ENCODE data around the gene FBXL16.
A peak's percentile ranks its signal among the peaks of the same experiment; 100 is the strongest.

FBXL16 gene

GRCh38 chr16:648781-649589 lies 56.6 kb downstream of the FBXL16 start, which contains the start of gene WDR90:
Gene WDR90 (plus strand): TSS chr16:649365. CDS start chr16:649417, 52 bp downstream.
- DNase-seq: peak; percentile 97
- Histone ChIP-seq H3K36me3 (replicated peaks; ENCODE audit: insufficient read depth, low read length) (no peaks in the 10 kb centered on the region), H3K9me2 (replicated peaks; ENCODE audit: insufficient read depth, low read length) (no peaks in the 10 kb centered on the region), H3K27me3 (replicated peaks; ENCODE audit: insufficient read depth, low read length) (no peaks in the 10 kb centered on the region), H3K79me2 (ENCODE audit: low read length) (peaks cover 63% of the 10 kb centered on the region), H3K4me1 (ENCODE audit: low read length) (peaks cover 4% of the 10 kb centered on the region; the same call in 1 of the 2 replicates), H3K4me3 (ENCODE audit: low read length) (peak within 1 kb of the TSS; percentile 89), H3K27ac (ENCODE audit: low read length) (peak within 1 kb of the TSS; percentile 83), H3K9me3 (replicated peaks; ENCODE audit: insufficient read depth, low read length) (no peaks in the 10 kb centered on the region), H4K20me1 (ENCODE audit: insufficient read depth, low read length) (no peaks in the 10 kb centered on the region), H3K9ac (ENCODE audit: low read length) (peak within 1 kb of the TSS; percentile 97), H2AFZ (ENCODE audit: low read length) (peak within 1 kb of the TSS; percentile 81), H3K4me2 (ENCODE audit: low read depth, low read length) (peak within 1 kb of the TSS; percentile 99), H3F3A (ENCODE audit: insufficient read depth, low read length) (peaks cover 22% of the 10 kb centered on the region)
- TF ChIP-seq CTCF (IDR thresholded peaks at IDR 0.05; ENCODE audit: low read length) (no peak), EZH2 (optimal IDR thresholded peaks at IDR 0.05; ENCODE audit: low read depth, low read length) (no peak), EZH2phosphoT487 (IDR thresholded peaks at IDR 0.05; ENCODE audit: low read length) (no peak)

- peak overlapping the region; percentile 99 for H3K4me2 ChIP-seq (ENCODE audit: low read depth, low read length)
- H3K9me3 ChIP-seq (replicated peaks; ENCODE audit: insufficient read depth, low read length): no peaks in the 10 kb centered on the region
- H3K27ac ChIP-seq (ENCODE audit: low read length): peak overlapping the region; percentile 83
- no peaks in the 10 kb centered on the region for H3K36me3 ChIP-seq (replicated peaks; ENCODE audit: insufficient read depth, low read length)
- DNase-seq: peak; percentile 81
- peaks cover 70% of the 10 kb centered on the region for H3K79me2 ChIP-seq (ENCODE audit: low read length)
- H3K9me2 ChIP-seq (replicated peaks; ENCODE audit: insufficient read depth, low read length): no peaks in the 10 kb centered on the region
- H3K4me1 ChIP-seq (ENCODE audit: low read length): peaks cover 4% of the 10 kb centered on the region; the same call in 1 of the 2 replicates
- peak; percentile 74 for TF ChIP-seq CTCF (IDR thresholded peaks at IDR 0.05; ENCODE audit: low read length)
- no peak for TF ChIP-seq EZH2phosphoT487 (IDR thresholded peaks at IDR 0.05; ENCODE audit: low read length)
- H3F3A ChIP-seq (ENCODE audit: insufficient read depth, low read length): peaks cover 22% of the 10 kb centered on the region
- H4K20me1 ChIP-seq (ENCODE audit: insufficient read depth, low read length): no peaks in the 10 kb centered on the region
- H3K9ac ChIP-seq (ENCODE audit: low read length): peak overlapping the region; percentile 97
- H3K4me3 ChIP-seq (ENCODE audit: low read length): peak overlapping the region; percentile 89
- no peaks in the 10 kb centered on the region for H3K27me3 ChIP-seq (replicated peaks; ENCODE audit: insufficient read depth, low read length)
- H2AFZ ChIP-seq (ENCODE audit: low read length): peak overlapping the region; percentile 81; the same call in 1 of the 2 replicates
Observed at GRCh38 chr16:648071-648780, 57.4 kb downstream of the FBXL16 start.

GRCh38 chr16:647173-647902 lies 58.3 kb downstream of the FBXL16 start:
- Histone ChIP-seq H3K36me3 (replicated peaks; ENCODE audit: insufficient read depth, low read length) (no peaks in the 10 kb centered on the region), H3K27ac (ENCODE audit: low read length) (peak overlapping the region; percentile 83; the same call in 1 of the 2 replicates), H3K79me2 (ENCODE audit: low read length) (peaks cover 79% of the 10 kb centered on the region), H3K4me1 (ENCODE audit: low read length) (peaks cover 7% of the 10 kb centered on the region; the same call in 1 of the 2 replicates), H3K4me3 (ENCODE audit: low read length) (peak overlapping the region; percentile 22; the same call in 1 of the 2 replicates), H3K9me2 (replicated peaks; ENCODE audit: insufficient read depth, low read length) (no peaks in the 10 kb centered on the region), H3F3A (ENCODE audit: insufficient read depth, low read length) (peaks cover 28% of the 10 kb centered on the region), H3K9me3 (replicated peaks; ENCODE audit: insufficient read depth, low read length) (no peaks in the 10 kb centered on the region), H4K20me1 (ENCODE audit: insufficient read depth, low read length) (no peaks in the 10 kb centered on the region), H3K27me3 (replicated peaks; ENCODE audit: insufficient read depth, low read length) (no peaks in the 10 kb centered on the region), H2AFZ (ENCODE audit: low read length) (no peak overlapping the region), H3K9ac (ENCODE audit: low read length) (peak overlapping the region; percentile 97; the same call in 1 of the 2 replicates), H3K4me2 (ENCODE audit: low read depth, low read length) (peak overlapping the region; percentile 99)
- no peak for DNase-seq
- TF ChIP-seq CTCF (IDR thresholded peaks at IDR 0.05; ENCODE audit: low read length): no peak
- no peak for TF ChIP-seq EZH2 (optimal IDR thresholded peaks at IDR 0.05; ENCODE audit: low read depth, low read length)
- TF ChIP-seq EZH2phosphoT487 (IDR thresholded peaks at IDR 0.05; ENCODE audit: low read length): no peak
